GM12875 (cell line): ENCODE data around the gene CMIP.

Source experiments
- H3K4me3 ChIP-seq: one replicate; pipeline ENCODE4 v1.5.1; 2011; ENCODE audit warnings: low read depth, low read length, control low read depth
- TF ChIP-seq, protein P1 (sequence below): IDR thresholded peaks from 2 replicates; pipeline ENCODE4 v1.5.1; 2011; ENCODE audit warnings: low read depth, mild to moderate bottlenecking, control low read depth, inconsistent platforms, low read length, moderate library complexity, borderline replicate concordance; ENCODE audit not compliant: insufficient read depth

Gene CMIP

DNA sequence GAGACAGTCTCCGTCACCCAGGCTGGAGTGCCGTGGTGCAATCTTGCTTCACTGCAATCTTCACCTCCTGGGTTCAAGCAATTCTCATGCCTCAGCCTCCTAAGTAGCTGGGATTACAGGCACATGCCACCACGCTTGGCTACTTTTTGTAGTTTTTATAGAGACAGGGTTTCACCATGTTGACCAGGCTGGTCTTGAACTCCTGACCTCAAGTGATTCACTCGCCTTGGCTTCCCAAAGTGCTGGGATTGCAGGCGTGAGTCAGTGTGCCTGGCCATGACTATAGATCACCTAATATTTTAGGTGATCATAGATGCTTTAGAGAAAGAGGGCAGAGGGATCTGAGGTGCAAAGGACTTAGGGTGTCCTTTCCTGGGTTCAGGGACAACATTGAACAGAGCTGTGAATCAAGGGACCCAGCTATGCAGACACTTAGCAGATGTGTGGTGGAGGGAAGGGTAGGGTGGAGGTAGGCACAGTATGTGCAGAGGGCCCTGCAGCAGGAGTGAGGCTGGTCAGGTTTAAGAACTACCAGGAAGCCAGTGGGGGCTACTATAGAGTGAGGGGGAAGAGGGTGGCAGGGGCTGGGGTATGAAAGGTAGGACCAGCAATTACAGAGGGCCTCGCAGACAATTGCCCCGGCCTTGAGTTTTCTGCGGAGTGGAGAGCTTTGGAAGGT lies 116.5 kb downstream of the CMIP start:
- H3K4me3 ChIP-seq = no peak overlapping the region
- TF ChIP-seq, protein P1, sequence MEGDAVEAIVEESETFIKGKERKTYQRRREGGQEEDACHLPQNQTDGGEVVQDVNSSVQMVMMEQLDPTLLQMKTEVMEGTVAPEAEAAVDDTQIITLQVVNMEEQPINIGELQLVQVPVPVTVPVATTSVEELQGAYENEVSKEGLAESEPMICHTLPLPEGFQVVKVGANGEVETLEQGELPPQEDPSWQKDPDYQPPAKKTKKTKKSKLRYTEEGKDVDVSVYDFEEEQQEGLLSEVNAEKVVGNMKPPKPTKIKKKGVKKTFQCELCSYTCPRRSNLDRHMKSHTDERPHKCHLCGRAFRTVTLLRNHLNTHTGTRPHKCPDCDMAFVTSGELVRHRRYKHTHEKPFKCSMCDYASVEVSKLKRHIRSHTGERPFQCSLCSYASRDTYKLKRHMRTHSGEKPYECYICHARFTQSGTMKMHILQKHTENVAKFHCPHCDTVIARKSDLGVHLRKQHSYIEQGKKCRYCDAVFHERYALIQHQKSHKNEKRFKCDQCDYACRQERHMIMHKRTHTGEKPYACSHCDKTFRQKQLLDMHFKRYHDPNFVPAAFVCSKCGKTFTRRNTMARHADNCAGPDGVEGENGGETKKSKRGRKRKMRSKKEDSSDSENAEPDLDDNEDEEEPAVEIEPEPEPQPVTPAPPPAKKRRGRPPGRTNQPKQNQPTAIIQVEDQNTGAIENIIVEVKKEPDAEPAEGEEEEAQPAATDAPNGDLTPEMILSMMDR = no peak

DNA sequence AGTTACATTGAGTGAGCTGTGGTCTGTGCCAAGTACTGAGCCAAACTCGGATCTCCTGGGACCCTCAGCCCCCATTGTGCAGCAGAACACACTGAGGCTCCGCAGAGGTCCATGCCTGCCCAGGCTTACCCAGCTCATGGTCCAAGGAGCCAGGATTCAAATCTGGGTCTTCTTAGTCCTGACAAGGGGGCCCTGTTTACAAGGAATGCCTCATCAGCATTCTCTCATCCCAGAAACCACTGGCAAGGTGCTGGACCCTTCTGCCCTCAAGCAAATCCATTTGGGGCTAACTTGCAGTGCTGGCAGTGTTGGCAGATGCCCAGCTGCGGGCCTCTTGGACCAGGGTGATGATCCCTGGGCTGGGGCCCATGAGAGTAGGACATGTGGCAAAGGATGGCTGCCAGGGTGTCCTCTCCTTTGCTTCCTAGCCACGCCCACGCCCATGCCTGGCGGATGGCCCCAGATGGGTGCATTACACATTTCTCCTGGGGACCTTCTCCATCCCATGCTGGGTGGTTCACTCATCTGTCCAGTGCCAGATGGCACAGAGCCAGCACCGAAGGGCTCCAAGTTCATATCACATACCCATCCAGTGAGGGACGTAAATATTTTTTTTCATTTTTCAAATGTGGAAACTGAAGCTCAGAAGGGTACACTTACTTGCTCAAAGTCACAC lies 117.7 kb downstream of the CMIP start:
- H3K4me3 ChIP-seq = no peak overlapping the region
- TF ChIP-seq, protein P1 = no peak

DNA sequence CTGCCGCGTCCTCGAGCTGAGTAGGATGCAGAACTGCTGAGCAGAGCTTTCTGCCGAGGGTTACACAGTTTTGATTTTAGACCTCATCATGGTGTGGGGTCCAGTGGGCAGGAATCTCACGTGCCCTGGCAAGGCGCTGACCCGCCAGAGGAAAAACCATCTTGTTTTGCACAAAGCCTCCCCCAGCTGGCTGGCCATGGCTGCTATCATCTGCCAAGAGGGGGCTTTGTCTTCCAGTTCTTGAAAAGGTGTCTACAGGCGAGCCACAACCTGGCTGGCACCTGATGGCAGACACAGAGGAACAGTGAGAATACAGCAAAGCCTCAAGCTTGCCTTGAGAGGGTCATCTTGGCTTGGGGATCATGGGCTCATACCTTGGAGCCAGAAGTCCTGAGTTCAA lies 118.3 kb downstream of the CMIP start:
- TF ChIP-seq, protein P1 = no peak
- H3K4me3 ChIP-seq = no peak overlapping the region

DNA sequence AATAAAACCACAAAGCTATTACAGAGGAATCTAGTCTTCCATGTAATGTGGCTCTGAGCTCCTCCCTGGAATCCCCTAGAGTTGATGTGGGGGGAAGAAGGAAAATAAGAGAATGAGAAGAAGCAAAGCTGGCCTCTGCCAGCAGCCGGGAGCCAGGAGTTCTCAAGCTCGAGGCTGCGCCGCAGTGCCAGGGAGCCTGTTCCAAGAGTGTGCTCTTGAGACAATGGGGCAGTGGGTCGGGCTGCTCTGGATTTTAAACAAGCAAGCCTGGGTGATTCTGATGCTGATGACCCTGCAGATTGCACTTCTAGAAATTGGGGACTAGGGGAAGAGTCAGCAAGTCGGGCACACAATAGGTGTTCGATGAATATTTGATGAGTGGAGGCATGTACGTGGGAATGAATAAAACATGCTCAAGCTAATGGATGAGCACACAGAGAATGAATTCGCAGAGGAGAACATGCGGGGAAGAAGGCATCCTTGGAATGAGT lies 119.9 kb downstream of the CMIP start:
- H3K4me3 ChIP-seq = no peak overlapping the region
- TF ChIP-seq, protein P1 = no peak

DNA sequence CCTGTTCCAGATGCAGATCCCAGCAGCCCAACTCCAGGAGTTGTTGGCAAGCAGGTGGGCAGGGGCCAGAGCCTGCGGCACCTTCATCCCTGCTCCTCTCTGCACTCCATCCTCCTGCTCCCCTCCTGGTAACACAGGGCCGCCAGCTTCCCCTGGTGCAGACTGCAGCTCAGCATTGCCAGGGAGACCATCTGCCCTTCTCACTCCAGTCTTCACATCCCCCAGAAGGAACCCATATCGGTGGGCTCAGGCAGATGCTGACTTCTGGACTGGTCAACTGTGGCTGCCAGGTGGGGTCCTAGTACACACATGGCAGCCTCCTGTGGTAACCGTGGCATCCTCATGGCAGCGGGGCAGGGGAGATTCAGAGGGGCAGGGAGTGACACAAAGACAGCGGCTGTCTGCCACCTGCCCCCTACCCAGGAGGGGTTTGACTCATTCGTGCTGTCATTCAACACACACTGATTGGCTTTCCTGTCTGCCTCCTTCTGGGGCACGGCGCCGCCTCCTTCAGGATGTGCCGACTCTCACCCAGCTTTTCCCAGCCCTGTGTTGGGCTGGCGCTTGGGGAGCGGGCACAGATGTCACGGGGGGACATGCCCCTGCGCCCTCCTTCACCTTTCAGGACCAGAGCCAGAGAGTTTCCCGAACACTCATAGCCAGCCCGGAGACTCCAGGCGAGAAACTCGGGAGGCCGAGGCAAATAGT lies 120.9 kb downstream of the CMIP start:
- TF ChIP-seq, protein P1 = no peak
- no peak overlapping the region for H3K4me3 ChIP-seq

DNA sequence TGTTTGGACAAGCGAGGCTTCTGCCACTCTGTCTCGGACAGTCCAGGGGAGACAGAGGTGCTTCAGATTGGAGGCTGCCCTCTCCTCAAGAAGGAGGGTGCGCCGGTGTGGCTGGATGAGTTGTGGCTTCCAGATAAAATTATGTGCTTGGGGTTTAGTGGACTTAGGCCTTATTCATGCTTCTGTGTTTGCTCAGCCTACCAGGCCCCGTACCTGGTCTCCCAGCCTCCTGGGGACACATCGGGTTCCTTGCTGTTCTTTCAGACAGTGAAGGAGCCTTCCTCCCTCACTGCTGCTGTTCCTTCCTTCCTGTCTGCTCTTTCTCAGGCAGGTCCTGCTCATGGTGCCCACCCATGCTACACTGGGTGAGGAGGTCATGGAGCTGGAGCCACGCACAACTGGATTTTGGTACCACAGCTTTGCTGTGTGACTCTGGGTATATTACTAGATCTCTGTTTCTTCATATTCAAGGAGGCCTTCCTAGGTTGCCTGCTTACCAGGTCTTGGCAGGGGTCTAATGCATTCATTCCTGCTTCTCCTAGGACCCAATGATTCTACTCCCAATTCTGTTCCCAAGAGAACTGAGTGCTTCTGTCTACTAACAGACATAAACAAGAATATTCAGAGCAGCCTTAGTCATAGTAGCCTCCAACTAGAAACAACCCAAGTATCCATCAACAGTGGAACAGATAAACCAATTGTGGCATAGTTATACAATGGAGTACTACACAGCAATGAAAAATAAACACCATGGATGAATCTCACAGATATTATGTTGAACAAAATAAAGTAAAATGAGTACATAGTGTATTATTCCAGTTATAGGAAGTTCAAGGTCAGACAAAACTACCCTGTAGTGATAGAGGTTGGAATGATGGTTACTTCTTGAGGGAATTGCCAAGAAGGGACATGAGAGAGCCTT lies 121.7 kb downstream of the CMIP start:
- no peak overlapping the region for H3K4me3 ChIP-seq
- TF ChIP-seq, protein P1 = no peak
